Stomach (tissue), 9 donors: ENCODE results near the gene SORL1. TPM values are rescaled to one million over a fixed set of nuclear protein-coding genes. Genes with fewer than 3 reads are reported as not detected.

Experiments
- DNase-seq, 2 donors: peaks; one replicate each; pipeline versions ENCODE4 v3.0.0 to v3.0.0-alpha.2; 2013 to 2019
- H3K27ac ChIP-seq, 5 donors: fragments of 200-600 bp in 4 of 5; sonication (generic) in 4 of 5; one replicate each; pipeline ENCODE4 v1.5.1; 2013 to 2019; ENCODE audit warnings: mild to moderate bottlenecking in 1 of 5, moderate library complexity in 1 of 5
- H3K27me3 ChIP-seq, 3 donors: fragments of 200-600 bp; sonication (generic); one replicate each; pipeline ENCODE4 v1.5.1; 2017 to 2019; ENCODE audit warnings: mixed run types in 1 of 3
- H3K36me3 ChIP-seq, 4 donors: fragments of 200-600 bp; sonication (generic); 1 replicate in 3 of 4; 2 replicates in 1 of 4; pipeline ENCODE4 v1.5.1; 2016 to 2019
- H3K4me1 ChIP-seq, 4 donors: fragments of 200-600 bp; sonication (generic); one replicate each; pipeline ENCODE4 v1.5.1; 2016 to 2019
- H3K4me3 ChIP-seq, 4 donors: fragments of 200-600 bp; sonication (generic) in 3 of 4; one replicate each; pipeline ENCODE4 v1.5.1; 2016 to 2019; ENCODE audit warnings: mild to moderate bottlenecking in 1 of 4
- H3K9me3 ChIP-seq, 4 donors: fragments of 200-600 bp; sonication (generic); one replicate each; pipeline ENCODE4 v1.5.1; 2016 to 2019
- CTCF ChIP-seq, 7 experiments: fragments of 450-650 bp in 4 of 7; fragments of 200-600 bp in 3 of 7; sonication (generic) in 3 of 7; IDR thresholded peaks; one replicate each; pipeline ENCODE4 v1.5.1; 2016 to 2019; ENCODE audit warnings: antibody characterized with exemption in 7 of 7, control low read depth in 2 of 7, mild to moderate bottlenecking in 1 of 7
- EP300 ChIP-seq: sonication (generic); formaldehyde crosslinking; IDR thresholded peaks from one replicate; pipeline ENCODE4 v1.6.1; 2017; ENCODE audit warnings: antibody characterized with exemption
- POLR2A ChIP-seq, 4 donors: fragments of 450-650 bp; IDR thresholded peaks; one replicate each; pipeline ENCODE4 v1.6.1; 2016; ENCODE audit warnings: antibody characterized with exemption in 4 of 4, control low read depth in 2 of 4, mild to moderate bottlenecking in 1 of 4, moderate library complexity in 1 of 4
- POLR2AphosphoS5 ChIP-seq, 3 donors: sonication (generic); formaldehyde crosslinking; IDR thresholded peaks; one replicate each; pipeline ENCODE4 v1.6.1; 2016; ENCODE audit warnings: antibody characterized with exemption in 3 of 3
- WGBS, 5 donors: extraction: QIAGEN DNeasy Blood & Tissue Kit in 3 of 5; methylation state at CpG; one replicate each; pipeline versions ENCODE4 v1.1.5 to v1.1.7; 2013 to 2018; 5-methylcytosine and 5-hydroxymethylcytosine counted together
- intact Hi-C: fragments of 100-400 bp; cut with DNase I; formaldehyde crosslinking; loops from one replicate; pipeline ENCODE4 v1.15.1; 2023; ENCODE audit warnings: low total_unique reads
- polyA plus RNA-seq, 3 donors: library from polyadenylated mRNA; stranded (reverse); fragments of 200-250 nt; gene quantifications; one replicate each; pipeline ENCODE4 v1.2.3, GENCODE V29; 2013
- total RNA-seq, 5 donors: library from RNA; depleted of rRNA; stranded (reverse); fragments of >200 nt; gene quantifications; one replicate each; pipeline versions ENCODE4 v1.1.0 to v1.2.3, GENCODE V29; 2014 to 2016
- donor health status: healthy with polysubstance abuse.
- donor health status: Bipolar disorder and iron deficiency.
- donor health status: healthy.

SORL1 gene
- total and polyA plus RNA-seq, 8 donors = 0.76 to 161 (median 18.2) TPM

GRCh38 chr11:121517996-121518395 lies 65.9 kb downstream of the SORL1 start:
- DNase-seq = no peak
- peaks cover 0 to 15% (median 0%) of the 10 kb centered on the region in 4 donors for H3K4me1 ChIP-seq
- WGBS, 5 donors = 73 to 93% (median 87%) methylated on average over 1 of the region's 1 CpG

GRCh38 chr11:121520243-121521144 lies 68.4 kb downstream of the SORL1 start:
- intact Hi-C loops = no loop called here
- TF ChIP-seq POLR2AphosphoS5 (IDR thresholded peaks at IDR 0.05) (no peak), POLR2A (IDR thresholded peaks at IDR 0.05) (no peak), CTCF (IDR thresholded peaks at IDR 0.05) (no peak), EP300 (no peak)
- DNase-seq = no peak
- peaks cover 0 to 12% (median 7%) of the 10 kb centered on the region in 4 donors for H3K9me3 ChIP-seq
- WGBS, 5 donors = 82 to 93% (median 89%) methylated on average over 4 of the region's 4 CpGs
- peaks cover 0 to 15% (median 0%) of the 10 kb centered on the region in 4 donors for H3K4me1 ChIP-seq
- no peaks in the 10 kb centered on the region for H3K27me3 ChIP-seq
- peaks cover 0 to 30% (median 22%) of the 10 kb centered on the region in 4 donors for H3K36me3 ChIP-seq
- no peak overlapping the region for H3K27ac ChIP-seq
- no peak overlapping the region for H3K4me3 ChIP-seq

More at GRCh38 chr11:121517996-121518395, 65.9 kb downstream of the SORL1 start:
- TF ChIP-seq CTCF (IDR thresholded peaks at IDR 0.05) (no peak), POLR2A (IDR thresholded peaks at IDR 0.05) (no peak), EP300 (no peak), POLR2AphosphoS5 (IDR thresholded peaks at IDR 0.05) (no peak)
- no peak overlapping the region for H3K27ac ChIP-seq
- no peaks in the 10 kb centered on the region for H3K27me3 ChIP-seq
- intact Hi-C loops = no loop called here
- H3K4me3 ChIP-seq = no peak overlapping the region
- H3K36me3 ChIP-seq = peaks cover 0 to 38% (median 24%) of the 10 kb centered on the region in 4 donors
- no peaks in the 10 kb centered on the region for H3K9me3 ChIP-seq

GRCh38 chr11:121521145-121522042 lies 69.3 kb downstream of the SORL1 start:
- no peak for TF ChIP-seq EP300
- TF ChIP-seq POLR2AphosphoS5 (IDR thresholded peaks at IDR 0.05) = no peak
- TF ChIP-seq POLR2A (IDR thresholded peaks at IDR 0.05) = no peak
- H3K27me3 ChIP-seq = no peaks in the 10 kb centered on the region
- no peak for DNase-seq
- intact Hi-C loops = no loop called here
- no peak overlapping the region for H3K27ac ChIP-seq
- no peak overlapping the region for H3K4me3 ChIP-seq
- H3K36me3 ChIP-seq = peaks cover 0 to 30% (median 24%) of the 10 kb centered on the region in 4 donors
- 77 to 88% (median 88%) methylated on average over 4 of the region's 4 CpGs for WGBS, 5 donors
- peaks cover 0 to 15% (median 0%) of the 10 kb centered on the region in 4 donors for H3K4me1 ChIP-seq
- H3K9me3 ChIP-seq = peaks cover 0 to 18% (median 11%) of the 10 kb centered on the region in 4 donors

GRCh38 chr11:121522043-121522941 lies 70.2 kb downstream of the SORL1 start:
- no peaks in the 10 kb centered on the region for H3K27me3 ChIP-seq
- peaks cover 0 to 29% (median 24%) of the 10 kb centered on the region in 4 donors for H3K36me3 ChIP-seq
- WGBS, 5 donors = 92 to 97% (median 94%) methylated on average over 11 of the region's 11 CpGs
- no peak for DNase-seq
- intact Hi-C loops = no loop called here
- no peak overlapping the region for H3K27ac ChIP-seq
- TF ChIP-seq POLR2A (IDR thresholded peaks at IDR 0.05) (no peak), POLR2AphosphoS5 (IDR thresholded peaks at IDR 0.05) (no peak), EP300 (no peak), CTCF (IDR thresholded peaks at IDR 0.05) (no peak)
- no peak overlapping the region for H3K4me3 ChIP-seq
- peaks cover 0 to 18% (median 11%) of the 10 kb centered on the region in 4 donors for H3K9me3 ChIP-seq
- peaks cover 0 to 15% (median 0%) of the 10 kb centered on the region in 4 donors for H3K4me1 ChIP-seq
